ENCODE data around the gene FAM53A. TPM values are rescaled to one million over a fixed set of nuclear protein-coding genes. Genes with fewer than 3 reads are reported as not detected.

FAM53A gene
- total RNA-seq, 2 donors from 2014 or later = 0.66 to 2.3 TPM

DNA sequence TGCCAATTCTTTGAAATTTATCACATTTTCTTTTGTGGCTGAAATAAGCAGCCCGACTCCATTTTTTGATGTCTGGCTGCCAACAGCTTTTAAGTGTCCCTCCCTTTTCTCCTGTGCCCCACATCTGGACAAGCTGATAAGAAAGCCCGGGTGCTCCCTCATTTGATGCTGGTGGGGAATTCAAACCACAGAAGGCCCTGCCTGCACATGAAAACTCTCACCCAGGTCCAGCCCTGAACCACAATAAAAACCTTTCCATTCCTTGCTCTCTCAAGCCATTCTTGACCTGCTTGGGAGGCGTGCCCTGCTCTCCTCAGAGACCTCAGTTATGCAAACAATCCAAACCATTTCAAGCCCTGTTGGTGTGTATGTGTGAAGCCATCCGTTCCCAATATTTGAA, 93.9 kb downstream of the FAM53A start:
- Histone ChIP-seq H3K27me3 (no peaks in the 10 kb centered on the region), H3K4me3 (no peak overlapping the region), H3K9me3 (peaks cover 0 to 15% (median 0%) of the 10 kb centered on the region in 3 donors), H3K4me1 (no peaks in the 10 kb centered on the region), H3K27ac (no peak overlapping the region), H3K36me3 (replicated peaks in 1 of 2; ENCODE audit: insufficient read depth in 1 of 2, low read depth in 2 of 2) (no peaks in the 10 kb centered on the region)
- TF ChIP-seq POLR2A (IDR thresholded peaks at IDR 0.05) = no peak
- TF ChIP-seq, protein P1, sequence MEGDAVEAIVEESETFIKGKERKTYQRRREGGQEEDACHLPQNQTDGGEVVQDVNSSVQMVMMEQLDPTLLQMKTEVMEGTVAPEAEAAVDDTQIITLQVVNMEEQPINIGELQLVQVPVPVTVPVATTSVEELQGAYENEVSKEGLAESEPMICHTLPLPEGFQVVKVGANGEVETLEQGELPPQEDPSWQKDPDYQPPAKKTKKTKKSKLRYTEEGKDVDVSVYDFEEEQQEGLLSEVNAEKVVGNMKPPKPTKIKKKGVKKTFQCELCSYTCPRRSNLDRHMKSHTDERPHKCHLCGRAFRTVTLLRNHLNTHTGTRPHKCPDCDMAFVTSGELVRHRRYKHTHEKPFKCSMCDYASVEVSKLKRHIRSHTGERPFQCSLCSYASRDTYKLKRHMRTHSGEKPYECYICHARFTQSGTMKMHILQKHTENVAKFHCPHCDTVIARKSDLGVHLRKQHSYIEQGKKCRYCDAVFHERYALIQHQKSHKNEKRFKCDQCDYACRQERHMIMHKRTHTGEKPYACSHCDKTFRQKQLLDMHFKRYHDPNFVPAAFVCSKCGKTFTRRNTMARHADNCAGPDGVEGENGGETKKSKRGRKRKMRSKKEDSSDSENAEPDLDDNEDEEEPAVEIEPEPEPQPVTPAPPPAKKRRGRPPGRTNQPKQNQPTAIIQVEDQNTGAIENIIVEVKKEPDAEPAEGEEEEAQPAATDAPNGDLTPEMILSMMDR (IDR thresholded peaks at IDR 0.05) = no peak
- WGBS, 2 donors = 60 to 78% methylated on average over 4 of the region's 4 CpGs
- DNase-seq (no peak), ATAC-seq (no peak)
- intact Hi-C loops (cut with DNase I) = no loop called here

Small RNA genes within 50 kb of the gene (small RNA-seq; reads per million reads assigned to genes)
- not detected for gene RF00019

Other genes starting within 250 kb of the FAM53A start
- 10 to 100 TPM; 23.7 to 26.2 TPM for gene SLBP, start 28.0 kb upstream of the FAM53A start, total RNA-seq
- gene TMEM129, start 37.0 kb upstream of the FAM53A start, total RNA-seq = 10 to 100 TPM; 26.7 to 53.1 TPM
- gene TACC3, start 37.2 kb upstream of the FAM53A start, total RNA-seq = 1 to 10 TPM; 5.7 to 8.9 TPM
- 100 to 1,000 TPM; 114 to 196 TPM for gene FGFR3, start 109.0 kb upstream of the FAM53A start, total RNA-seq
- 10 to 100 TPM; 23.3 to 52.4 TPM for gene LETM1, start 171.8 kb upstream of the FAM53A start, total RNA-seq
- gene NSD2, start 187.1 kb upstream of the FAM53A start, total RNA-seq = 10 to 100 TPM; 38.1 to 40.2 TPM